ENCODE measurements around the gene NEURL3. TPM values are rescaled to one million over a fixed set of nuclear protein-coding genes. Genes with fewer than 3 reads are reported as not detected.

NEURL3 gene
- polyA plus RNA-seq, 3 donors: not detected

GRCh38 chr2:96526615-96527285, 21.6 kb upstream of the NEURL3 start:
- Mint-ChIP-seq H3K36me3 (peaks cover 0 to 8% of the 10 kb centered on the region in 2 donors), H3K27ac (peak overlapping the region in 3 of 7 donors; percentile 25 to 83 (median 43)), H3K4me3 (peak overlapping the region; percentile 68 to 83), H3K9me3 (peaks cover 0 to 3% (median 1%) of the 10 kb centered on the region in 7 donors), H3K27me3 (ENCODE audit: low read depth in 3 of 3) (peaks cover 17 to 33% (median 31%) of the 10 kb centered on the region in 3 donors), H3K4me1 (peaks cover 40% of the 10 kb centered on the region)
- H3K79me2 ChIP-seq (ENCODE audit: insufficient read depth, low read length): no peaks in the 10 kb centered on the region
- peak overlapping the region; percentile 82 for H3K4me2 ChIP-seq (replicated peaks; ENCODE audit: extremely low read depth, low read length, poor library complexity, severe bottlenecking)
- peak overlapping the region; percentile 40 to 78 (median 65) for H3K4me3 ChIP-seq (replicated peaks in 1 of 3; ENCODE audit: low read depth in 2 of 3, low read length in 3 of 3)
- DNase-seq: no peak
- WGBS (ENCODE audit: insufficient coverage): 76% methylated on average over 20 of the region's 29 CpGs
- intact Hi-C loops (cut with micrococcal nuclease): loop anchor here in 1 of 2 donors (2.0 kb wide), 1 partner anchor 40 kb away; no protein-coding TSS in a partner anchor
- TF ChIP-seq CTCF (IDR thresholded peaks at IDR 0.05): no peak
- H3K27me3 ChIP-seq (ENCODE audit: control insufficient read depth in 2 of 2, insufficient read depth in 2 of 2, low read length in 2 of 2): peaks cover 0 to 2% of the 10 kb centered on the region in 2 donors
- H3K9ac ChIP-seq (ENCODE audit: insufficient read depth, low read length, poor library complexity, severe bottlenecking): peak overlapping the region; percentile 79
- no peaks in the 10 kb centered on the region for H3K9me3 ChIP-seq (replicated peaks in 1 of 2; ENCODE audit: control insufficient read depth in 1 of 2, insufficient read depth in 1 of 2, low read length in 2 of 2)
- no peaks in the 10 kb centered on the region for H4K20me1 ChIP-seq (ENCODE audit: insufficient read depth, low read length)
- H3K36me3 ChIP-seq (replicated peaks in 1 of 2; ENCODE audit: control insufficient read depth in 1 of 2, insufficient read depth in 2 of 2, low read length in 2 of 2): no peaks in the 10 kb centered on the region
- peaks cover 33 to 44% of the 10 kb centered on the region in 2 donors for H3K4me1 ChIP-seq (ENCODE audit: control insufficient read depth in 1 of 2, insufficient read depth in 2 of 2, low read length in 2 of 2)
- H3K27ac ChIP-seq (ENCODE audit: low read depth in 1 of 2, low read length in 2 of 2): peak overlapping the region in 1 of 2 donors; percentile 67
- peak overlapping the region; percentile 92 for H2AFZ ChIP-seq (ENCODE audit: insufficient read depth, low read depth, low read length, poor library complexity, severe bottlenecking)

- H3K27ac Mint-ChIP-seq: no peak overlapping the region
- no peak overlapping the region for H3K4me3 Mint-ChIP-seq
- no peaks in the 10 kb centered on the region for H3K9me3 ChIP-seq (replicated peaks in 1 of 2; ENCODE audit: control insufficient read depth in 1 of 2, insufficient read depth in 1 of 2, low read length in 2 of 2)
- H3K27ac ChIP-seq (ENCODE audit: low read depth in 1 of 2, low read length in 2 of 2): no peak overlapping the region
- H3K4me3 ChIP-seq (replicated peaks in 1 of 3; ENCODE audit: low read depth in 2 of 3, low read length in 3 of 3): no peak overlapping the region
- 93% methylated on average over 12 of the region's 12 CpGs for WGBS (ENCODE audit: insufficient coverage)
- peaks cover 39% of the 10 kb centered on the region for H3K4me1 Mint-ChIP-seq
- no peaks in the 10 kb centered on the region for H3K79me2 ChIP-seq (ENCODE audit: insufficient read depth, low read length)
- H3K36me3 ChIP-seq (replicated peaks in 1 of 2; ENCODE audit: control insufficient read depth in 1 of 2, insufficient read depth in 2 of 2, low read length in 2 of 2): no peaks in the 10 kb centered on the region
- H3K4me2 ChIP-seq (replicated peaks; ENCODE audit: extremely low read depth, low read length, poor library complexity, severe bottlenecking): no peak overlapping the region
- H3K36me3 Mint-ChIP-seq: peaks cover 0 to 8% of the 10 kb centered on the region in 2 donors
- H3K4me1 ChIP-seq (ENCODE audit: control insufficient read depth in 1 of 2, insufficient read depth in 2 of 2, low read length in 2 of 2): peaks cover 27 to 38% of the 10 kb centered on the region in 2 donors
- peaks cover 17 to 33% (median 29%) of the 10 kb centered on the region in 3 donors for H3K27me3 Mint-ChIP-seq (ENCODE audit: low read depth in 3 of 3)
- H3K9ac ChIP-seq (ENCODE audit: insufficient read depth, low read length, poor library complexity, severe bottlenecking): no peak overlapping the region
- H4K20me1 ChIP-seq (ENCODE audit: insufficient read depth, low read length): no peaks in the 10 kb centered on the region
- peaks cover 0 to 3% (median 1%) of the 10 kb centered on the region in 7 donors for H3K9me3 Mint-ChIP-seq
- H3K27me3 ChIP-seq (ENCODE audit: control insufficient read depth in 2 of 2, insufficient read depth in 2 of 2, low read length in 2 of 2): peaks cover 0 to 2% of the 10 kb centered on the region in 2 donors
- no peak overlapping the region for H2AFZ ChIP-seq (ENCODE audit: insufficient read depth, low read depth, low read length, poor library complexity, severe bottlenecking)
- no peak for TF ChIP-seq CTCF (IDR thresholded peaks at IDR 0.05)
- intact Hi-C loops (cut with micrococcal nuclease): loop anchor here in 1 of 2 donors (2.0 kb wide), 1 partner anchor 39 kb away; no protein-coding TSS in a partner anchor
- no peak for DNase-seq
Observed at GRCh38 chr2:96526101-96526591, 21.0 kb upstream of the NEURL3 start.

Data from CD14-positive monocyte (primary cell).